HepG2 (cell line): ENCODE measurements around the gene CALD1. TPM values are rescaled to one million over a fixed set of nuclear protein-coding genes. Genes with fewer than 3 reads are reported as not detected.

Experiments
- ATAC-seq: fragments of 200-7000 bp; cut with Tn5 transposase; 3 replicates; pipeline ENCODE4 v1.9.1; 2020; ENCODE audit warnings: mild to moderate bottlenecking, moderate library complexity
- BruUV-seq: library from RNA; stranded (reverse); fragments of 400-500 nt; replicated peaks from 2 replicates; lab custom pipeline; 2021; lab: Mats Ljungman, UMichigan
- CTCF ChIA-PET: fragments of 300-600 bp; formaldehyde crosslinking; extraction: SDS; loops from one replicate; lab custom pipeline; 2021; ENCODE audit warnings: low total read pairs, inconsistent platforms, low intra/inter-chr PET ratio; lab: Yijun Ruan, JAX
- POLR2A ChIA-PET: fragments of 350-600 bp; sonication (Branson Sonifier 250); formaldehyde crosslinking; loops from one replicate; lab custom pipeline; 2020; ENCODE audit warnings: antibody characterized with exemption, inconsistent platforms; lab: Yijun Ruan, JAX
- DNase-seq: peaks from one replicate; pipeline ENCODE4 v3.0.0-alpha.2; 2015; ENCODE audit warnings: low spot score
- FAIRE-seq: peaks from 3 replicates; lab custom pipeline; 2011; peaks lifted over from hg19 to GRCh38; lab: Jason Lieb, UNC
- H2AFZ ChIP-seq: one replicate; pipeline ENCODE4 v1.6.1; 2011; ENCODE audit warnings: low read length, inconsistent platforms
- H3K27ac ChIP-seq: fragments of 300-600 bp; 3 replicates; pipeline ENCODE4 v1.8.0; 2011; ENCODE audit warnings: mixed run types, mild to moderate bottlenecking, mixed read lengths, low read length, inconsistent platforms; ENCODE audit not compliant: insufficient read depth; ENCODE audit errors: extremely low read length
- H3K27me3 ChIP-seq, 2 experiments: fragments of 200-600 bp in 1 of 2; 2 replicates in 1 of 2; 3 replicates in 1 of 2; pipeline versions ENCODE4 v1.6.0 to v1.8.0; 2011; ENCODE audit warnings: low read length in 2 of 2, mild to moderate bottlenecking in 2 of 2, moderate library complexity in 2 of 2, inconsistent platforms in 1 of 2; ENCODE audit not compliant: insufficient read depth in 2 of 2, control insufficient read depth in 1 of 2
- H3K36me3 ChIP-seq, 2 experiments: fragments of 200-600 bp in 1 of 2; replicated peaks in 1 of 2; 2 replicates in 1 of 2; 3 replicates in 1 of 2; pipeline versions ENCODE4 v1.5.1 to v1.8.0; 2011; ENCODE audit warnings: low read length in 2 of 2, inconsistent platforms in 1 of 2; ENCODE audit not compliant: insufficient read depth in 2 of 2, control insufficient read depth in 1 of 2
- H3K4me1 ChIP-seq: 2 replicates; pipeline ENCODE4 v1.5.1; 2012; ENCODE audit warnings: low read length, inconsistent platforms; ENCODE audit not compliant: insufficient read depth
- H3K4me2 ChIP-seq: 2 replicates; pipeline ENCODE4 v1.6.0; 2011; ENCODE audit warnings: low read depth, low read length, inconsistent platforms
- H3K4me3 ChIP-seq, 3 experiments: fragments of 200-600 bp in 1 of 3; sonication (generic), shearing (Covaris generic) in 1 of 3; replicated peaks in 1 of 3; 2 replicates each; pipeline ENCODE4 v1.5.1; 2011 to 2016; ENCODE audit warnings: low read length in 3 of 3, inconsistent platforms in 2 of 3, low read depth in 2 of 3, mild to moderate bottlenecking in 2 of 3, control low read depth in 1 of 3, mixed read lengths in 1 of 3; ENCODE audit not compliant: insufficient read depth in 1 of 3
- H3K79me2 ChIP-seq: one replicate; pipeline ENCODE4 v1.6.1; 2011; ENCODE audit warnings: low read length, inconsistent platforms; ENCODE audit not compliant: insufficient read depth
- H3K9ac ChIP-seq: 2 replicates; pipeline ENCODE4 v1.6.0; 2011; ENCODE audit warnings: mild to moderate bottlenecking, low read depth, low read length, inconsistent platforms; ENCODE audit not compliant: insufficient read depth
- H3K9me3 ChIP-seq: 2 replicates; pipeline ENCODE4 v1.5.1; 2012; ENCODE audit warnings: mild to moderate bottlenecking, low read length
- H4K20me1 ChIP-seq: 2 replicates; pipeline ENCODE4 v1.6.0; 2011; ENCODE audit warnings: inconsistent platforms, mild to moderate bottlenecking, low read length, moderate library complexity; ENCODE audit not compliant: insufficient read depth
- FOSL2 ChIP-seq: sonication (generic); formaldehyde crosslinking; IDR thresholded peaks from 2 replicates; pipeline ENCODE4 v1.4.0; 2020; ENCODE audit warnings: missing genetic modification reagents
- FOXA3 ChIP-seq: IDR thresholded peaks from 2 replicates; pipeline ENCODE4 v1.6.1; 2016; ENCODE audit warnings: missing genetic modification reagents, missing compliant biosample characterization
- GATAD2A ChIP-seq: IDR thresholded peaks from 2 replicates; pipeline ENCODE4 v1.6.1; 2016
- HNRNPUL1 ChIP-seq: fragments of 200-400 bp; formaldehyde crosslinking; IDR thresholded peaks from 2 replicates; pipeline ENCODE4 v1.6.1; 2017; ENCODE audit warnings: low read depth, mild to moderate bottlenecking, low read length, moderate library complexity
- JUND ChIP-seq: sonication (generic); formaldehyde crosslinking; IDR thresholded peaks from 2 replicates; pipeline ENCODE4 v1.8.0; 2022; ENCODE audit warnings: mild to moderate bottlenecking, missing genetic modification reagents
- SCMH1 ChIP-seq: sonication (generic); formaldehyde crosslinking; IDR thresholded peaks from 2 replicates; pipeline ENCODE4 v1.9.0; 2021; ENCODE audit warnings: missing genetic modification reagents, mild to moderate bottlenecking, borderline replicate concordance
- ZFP62 ChIP-seq: sonication (generic); formaldehyde crosslinking; IDR thresholded peaks from 2 replicates; pipeline ENCODE4 v1.4.0; 2020; ENCODE audit warnings: missing genetic modification reagents
- ZMYM2 ChIP-seq: sonication (generic); formaldehyde crosslinking; IDR thresholded peaks from 2 replicates; pipeline ENCODE4 v1.8.0; 2022; ENCODE audit warnings: mild to moderate bottlenecking, missing genetic modification reagents
- ZNF251 ChIP-seq: sonication (generic); formaldehyde crosslinking; IDR thresholded peaks from 2 replicates; pipeline ENCODE4 v1.9.0; 2021; ENCODE audit warnings: mild to moderate bottlenecking, missing genetic modification reagents
- ZNF547 ChIP-seq: sonication (generic); formaldehyde crosslinking; IDR thresholded peaks from 2 replicates; pipeline ENCODE4 v1.5.1; 2020; ENCODE audit warnings: mild to moderate bottlenecking, missing genetic modification reagents
- WGBS: methylation state at CpG from one replicate; pipeline ENCODE4 v1.1.6; 2017; ENCODE audit warnings: low lambda C conversion rate; 5-methylcytosine and 5-hydroxymethylcytosine counted together
- in situ Hi-C: cut with HindIII; loops from 2 replicates; pipeline ENCODE4 v1.10.0; 2017; ENCODE audit warnings: low pct_unique_long_range_greater_than_20kb; ENCODE audit not compliant: extremely low pct_ligation_motif_present
- intact Hi-C: fragments of 100-400 bp; cut with micrococcal nuclease; formaldehyde crosslinking; loops from one replicate; pipeline ENCODE4 v1.10.0; 2022; ENCODE audit not compliant: unreplicated experiment
- polyA plus RNA-seq, 8 experiments: library from polyadenylated mRNA; depleted of rRNA in 3 of 8; stranded (reverse) in 7 of 8; unstranded in 1 of 8; fragments of >200 nt; fragmentation: Illumina TruSeq in 4 of 8; extraction: Trizol in 4 of 8; gene quantifications; 2 replicates each; pipeline versions ENCODE4 v1.2.1 to v1.2.3, GENCODE V29; 2011 to 2016; ENCODE audit warnings: low read depth in 4 of 8, missing spikeins in 1 of 8, mixed read lengths in 1 of 8; ENCODE audit not compliant: insufficient read depth in 1 of 8
- total RNA-seq, 5 experiments: library from RNA; depleted of rRNA; stranded (reverse); fragments of >200 nt; fragmentation: Illumina TruSeq; extraction: Trizol; gene quantifications; 2 replicates each; pipeline ENCODE4 v1.2.3, GENCODE V29; 2016; ENCODE audit warnings: low read depth in 1 of 5
- TF ChIP-seq, protein P1 (sequence below): sonication (generic); formaldehyde crosslinking; IDR thresholded peaks from 2 replicates; pipeline ENCODE4 v1.5.0; 2020; ENCODE audit warnings: missing genetic modification reagents
- TF ChIP-seq, protein P2 (sequence below): sonication (generic); formaldehyde crosslinking; IDR thresholded peaks from 2 replicates; pipeline ENCODE4 v1.4.0; 2020; ENCODE audit warnings: missing genetic modification reagents
- TF ChIP-seq, protein P3 (sequence below): sonication (generic); formaldehyde crosslinking; IDR thresholded peaks from 2 replicates; pipeline ENCODE4 v1.5.0; 2020; ENCODE audit warnings: mild to moderate bottlenecking, missing genetic modification reagents, moderate library complexity
- TF ChIP-seq, protein P4 (sequence below): sonication (generic); formaldehyde crosslinking; IDR thresholded peaks from 2 replicates; pipeline ENCODE4 v1.8.1; 2023; ENCODE audit warnings: missing genetic modification reagents, inconsistent platforms, borderline replicate concordance

The CALD1 gene
- total and polyA plus RNA-seq, 2 of the 13 experiments (the other 11 are each of a cell fraction or from before 2014, with no cell fraction given) = 53.0 to 112 TPM

DNA sequence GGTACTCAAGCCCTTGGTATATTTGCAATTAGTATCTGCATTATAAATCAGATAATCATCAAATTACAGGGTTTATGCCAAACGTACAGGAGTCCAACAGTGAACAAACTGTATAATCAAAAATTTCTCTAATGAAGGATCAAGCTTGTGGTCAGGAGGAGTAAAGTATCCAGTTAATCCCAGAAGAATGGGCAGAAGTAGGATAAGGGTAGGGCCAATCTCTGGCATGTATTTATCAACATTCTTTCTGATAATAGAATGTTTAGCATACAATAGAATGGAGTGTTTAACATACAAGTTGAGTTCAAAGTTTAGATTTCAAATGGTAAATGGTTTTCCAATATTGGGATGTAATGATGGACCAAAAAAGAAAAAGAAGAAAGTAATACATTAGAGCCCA, 103.0 kb downstream of the CALD1 start:
- Histone ChIP-seq H3K4me2 (no peak overlapping the region), H3K36me3 (no peaks in the 10 kb centered on the region), H3K4me3 (no peak overlapping the region), H3K79me2 (no peaks in the 10 kb centered on the region), H3K9ac (no peak overlapping the region), H3K27me3 (no peaks in the 10 kb centered on the region), H2AFZ (no peak overlapping the region), H4K20me1 (no peaks in the 10 kb centered on the region), H3K27ac (no peak overlapping the region), H3K4me1 (peaks cover 21% of the 10 kb centered on the region)
- 82% methylated on average over 1 of the region's 1 CpG for WGBS
- CTCF ChIA-PET = no interaction called here
- no TSS peak for BruUV-seq
- in situ Hi-C loops = no loop called here
- TF ChIP-seq, protein P1, sequence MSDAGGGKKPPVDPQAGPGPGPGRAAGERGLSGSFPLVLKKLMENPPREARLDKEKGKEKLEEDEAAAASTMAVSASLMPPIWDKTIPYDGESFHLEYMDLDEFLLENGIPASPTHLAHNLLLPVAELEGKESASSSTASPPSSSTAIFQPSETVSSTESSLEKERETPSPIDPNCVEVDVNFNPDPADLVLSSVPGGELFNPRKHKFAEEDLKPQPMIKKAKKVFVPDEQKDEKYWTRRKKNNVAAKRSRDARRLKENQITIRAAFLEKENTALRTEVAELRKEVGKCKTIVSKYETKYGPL = no peak
- TF ChIP-seq, protein P2, sequence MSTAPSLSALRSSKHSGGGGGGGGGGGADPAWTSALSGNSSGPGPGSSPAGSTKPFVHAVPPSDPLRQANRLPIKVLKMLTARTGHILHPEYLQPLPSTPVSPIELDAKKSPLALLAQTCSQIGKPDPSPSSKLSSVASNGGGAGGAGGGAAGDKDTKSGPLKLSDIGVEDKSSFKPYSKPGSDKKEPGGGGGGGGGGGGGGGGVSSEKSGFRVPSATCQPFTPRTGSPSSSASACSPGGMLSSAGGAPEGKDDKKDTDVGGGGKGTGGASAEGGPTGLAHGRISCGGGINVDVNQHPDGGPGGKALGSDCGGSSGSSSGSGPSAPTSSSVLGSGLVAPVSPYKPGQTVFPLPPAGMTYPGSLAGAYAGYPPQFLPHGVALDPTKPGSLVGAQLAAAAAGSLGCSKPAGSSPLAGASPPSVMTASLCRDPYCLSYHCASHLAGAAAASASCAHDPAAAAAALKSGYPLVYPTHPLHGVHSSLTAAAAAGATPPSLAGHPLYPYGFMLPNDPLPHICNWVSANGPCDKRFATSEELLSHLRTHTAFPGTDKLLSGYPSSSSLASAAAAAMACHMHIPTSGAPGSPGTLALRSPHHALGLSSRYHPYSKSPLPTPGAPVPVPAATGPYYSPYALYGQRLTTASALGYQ (CRISPR knock-in tag) = no peak
- TF ChIP-seq, all 625 proteins: peak for 0
- intact Hi-C loops = no loop called here
- POLR2A ChIA-PET = no interaction called here
- no peaks in the 10 kb centered on the region for H3K9me3 ChIP-seq
- no peak for ATAC-seq
- no peak for FAIRE-seq
- DNase-seq = no peak

DNA sequence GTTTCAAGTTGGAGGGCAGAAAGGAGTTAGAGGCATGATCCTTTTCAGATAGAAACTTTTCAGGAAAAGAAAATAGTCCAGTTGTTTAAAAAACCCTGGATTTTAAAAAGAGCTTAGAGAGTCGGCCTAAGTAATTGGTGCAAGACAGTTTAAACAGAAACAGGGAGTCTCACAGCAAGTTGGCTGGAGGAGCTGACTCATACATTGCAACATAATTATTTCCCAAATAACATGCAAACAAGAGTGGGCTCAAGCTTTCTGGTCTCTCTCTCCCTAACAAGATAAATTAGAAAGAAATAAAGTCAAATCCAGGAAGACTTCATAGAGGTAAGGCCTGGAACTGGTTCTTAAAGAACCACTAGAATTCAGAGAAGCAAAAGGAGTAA, 106.5 kb downstream of the CALD1 start:
- intact Hi-C loops = loop anchor here (1.0 kb wide), 1 partner anchor 25 kb away; no protein-coding TSS in a partner anchor
- ChIA-PET POLR2A (interaction anchor here (1.3 kb wide), 1 partner anchor 15 kb away, joined by 4 read pairs; no protein-coding TSS in a partner anchor), CTCF (no interaction called here)
- H3K36me3 ChIP-seq = no peaks in the 10 kb centered on the region
- H3K4me1 ChIP-seq = peaks cover 34% of the 10 kb centered on the region
- no peaks in the 10 kb centered on the region for H3K27me3 ChIP-seq
- no peaks in the 10 kb centered on the region for H3K9me3 ChIP-seq
- H3K4me3 ChIP-seq = no peak overlapping the region
- DNase-seq (peak; percentile 52), ATAC-seq (peak; percentile 45; the same call in 2 of the 3 replicates), FAIRE-seq (peak; percentile 76)
- H2AFZ ChIP-seq = no peak overlapping the region
- 6% methylated on average over 1 of the region's 1 CpG for WGBS
- no peaks in the 10 kb centered on the region for H3K79me2 ChIP-seq
- in situ Hi-C loops = no loop called here
- H3K27ac ChIP-seq = no peak overlapping the region
- peak overlapping the region; percentile 28; the same call in 1 of the 2 replicates for H3K4me2 ChIP-seq
- BruUV-seq = no TSS peak
- H4K20me1 ChIP-seq = no peaks in the 10 kb centered on the region
- no peak overlapping the region for H3K9ac ChIP-seq
- TF ChIP-seq SCMH1 (CRISPR knock-in tag) (no peak), ZMYM2 (CRISPR knock-in tag) (no peak), FOSL2 (peak; percentile 92), ZNF547 (no peak), HNRNPUL1 (no peak), ZFP62 (CRISPR knock-in tag) (no peak), ZNF251 (no peak), JUND (CRISPR knock-in tag) (0 out of 2 replicates have a peak, but pooled peaks have one; percentile 34), GATAD2A (CRISPR knock-in tag) (peak; percentile 54), FOXA3 (CRISPR knock-in tag) (peak; percentile 24; the same call in 1 of the 2 replicates)
- TF ChIP-seq, protein P3, sequence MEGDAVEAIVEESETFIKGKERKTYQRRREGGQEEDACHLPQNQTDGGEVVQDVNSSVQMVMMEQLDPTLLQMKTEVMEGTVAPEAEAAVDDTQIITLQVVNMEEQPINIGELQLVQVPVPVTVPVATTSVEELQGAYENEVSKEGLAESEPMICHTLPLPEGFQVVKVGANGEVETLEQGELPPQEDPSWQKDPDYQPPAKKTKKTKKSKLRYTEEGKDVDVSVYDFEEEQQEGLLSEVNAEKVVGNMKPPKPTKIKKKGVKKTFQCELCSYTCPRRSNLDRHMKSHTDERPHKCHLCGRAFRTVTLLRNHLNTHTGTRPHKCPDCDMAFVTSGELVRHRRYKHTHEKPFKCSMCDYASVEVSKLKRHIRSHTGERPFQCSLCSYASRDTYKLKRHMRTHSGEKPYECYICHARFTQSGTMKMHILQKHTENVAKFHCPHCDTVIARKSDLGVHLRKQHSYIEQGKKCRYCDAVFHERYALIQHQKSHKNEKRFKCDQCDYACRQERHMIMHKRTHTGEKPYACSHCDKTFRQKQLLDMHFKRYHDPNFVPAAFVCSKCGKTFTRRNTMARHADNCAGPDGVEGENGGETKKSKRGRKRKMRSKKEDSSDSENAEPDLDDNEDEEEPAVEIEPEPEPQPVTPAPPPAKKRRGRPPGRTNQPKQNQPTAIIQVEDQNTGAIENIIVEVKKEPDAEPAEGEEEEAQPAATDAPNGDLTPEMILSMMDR (CRISPR knock-in tag) = no peak
- TF ChIP-seq, protein P4, sequence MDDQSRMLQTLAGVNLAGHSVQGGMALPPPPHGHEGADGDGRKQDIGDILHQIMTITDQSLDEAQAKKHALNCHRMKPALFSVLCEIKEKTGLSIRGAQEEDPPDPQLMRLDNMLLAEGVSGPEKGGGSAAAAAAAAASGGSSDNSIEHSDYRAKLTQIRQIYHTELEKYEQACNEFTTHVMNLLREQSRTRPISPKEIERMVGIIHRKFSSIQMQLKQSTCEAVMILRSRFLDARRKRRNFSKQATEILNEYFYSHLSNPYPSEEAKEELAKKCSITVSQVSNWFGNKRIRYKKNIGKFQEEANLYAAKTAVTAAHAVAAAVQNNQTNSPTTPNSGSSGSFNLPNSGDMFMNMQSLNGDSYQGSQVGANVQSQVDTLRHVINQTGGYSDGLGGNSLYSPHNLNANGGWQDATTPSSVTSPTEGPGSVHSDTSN (CRISPR knock-in tag) = no peak
